Thyroid gland (tissue), 4 donors: Measurements from ENCODE around the gene BRAP. TPM values are rescaled to one million over a fixed set of nuclear protein-coding genes. Genes with fewer than 3 reads are reported as not detected.
"Not testable (repeated sequence)": the region's sequence is repeated elsewhere in the genome, so short reads cannot be mapped to it uniquely, and the experiment has no call there.

Experiments used
- DNase-seq, 2 donors: peaks; one replicate each; pipeline ENCODE4 v3.0.0-alpha.2; 2019
- H3K27ac ChIP-seq, 3 donors: fragments of 200-600 bp; sonication (generic); 1 replicate in 2 of 3; 2 replicates in 1 of 3; pipeline ENCODE4 v1.5.1; 2016 to 2019; ENCODE audit warnings: mild to moderate bottlenecking in 1 of 3, moderate library complexity in 1 of 3
- H3K27me3 ChIP-seq: fragments of 200-600 bp; sonication (generic); one replicate; pipeline ENCODE4 v1.5.1; 2019
- H3K36me3 ChIP-seq, 2 donors: fragments of 200-600 bp; sonication (generic); one replicate each; pipeline ENCODE4 v1.5.1; 2016 to 2019
- H3K4me1 ChIP-seq, 2 donors: fragments of 200-600 bp; sonication (generic); one replicate each; pipeline ENCODE4 v1.5.1; 2017 to 2019
- H3K4me3 ChIP-seq, 3 donors: fragments of 200-600 bp; sonication (generic); replicated peaks in 1 of 3; 1 replicate in 2 of 3; 2 replicates in 1 of 3; pipeline ENCODE4 v1.5.1; 2016; ENCODE audit warnings: mild to moderate bottlenecking in 1 of 3
- H3K9me3 ChIP-seq: fragments of 200-600 bp; sonication (generic); one replicate; pipeline ENCODE4 v1.5.1; 2017
- CTCF ChIP-seq, 6 experiments: fragments of 200-600 bp in 3 of 6; fragments of 450-650 bp in 3 of 6; sonication (generic) in 3 of 6; IDR thresholded peaks; one replicate each; pipeline ENCODE4 v1.5.1; 2016 to 2019; ENCODE audit warnings: antibody characterized with exemption in 6 of 6, mild to moderate bottlenecking in 2 of 6, inconsistent platforms in 1 of 6, moderate library complexity in 1 of 6
- POLR2A ChIP-seq, 2 donors: fragments of 450-650 bp; IDR thresholded peaks; one replicate each; pipeline ENCODE4 v1.6.1; 2017; ENCODE audit warnings: antibody characterized with exemption in 2 of 2, mild to moderate bottlenecking in 2 of 2, moderate library complexity in 1 of 2
- WGBS, 2 donors: methylation state at CpG; one replicate each; pipeline ENCODE4 v1.1.5; 2017; 5-methylcytosine and 5-hydroxymethylcytosine counted together
- intact Hi-C: fragments of 100-400 bp; cut with DNase I; formaldehyde crosslinking; loops from one replicate; pipeline ENCODE4 v1.15.1; 2023
- total RNA-seq, 4 donors: library from RNA; depleted of rRNA; stranded (reverse); fragments of >200 nt; gene quantifications; one replicate each; pipeline ENCODE4 v1.2.3, GENCODE V29; 2016

The BRAP gene
- total RNA-seq, 4 donors from 2014 or later = 18.4 to 23.5 (median 21.9) TPM

- Histone ChIP-seq H3K4me3 (peak overlapping the region; percentile 43 to 93 (median 92)), H3K36me3 (peaks cover 4 to 11% of the 10 kb centered on the region in 2 donors), H3K4me1 (peaks cover 20 to 21% of the 10 kb centered on the region in 2 donors), H3K27ac (peak overlapping the region in 2 of 3 donors; percentile 76 to 79), H3K27me3 (no peaks in the 10 kb centered on the region), H3K9me3 (no peaks in the 10 kb centered on the region)
- 15 to 22% methylated on average over 15 of the region's 15 CpGs for WGBS, 2 donors
- DNase-seq = no peak
- intact Hi-C loops = loop anchor here (10.0 kb wide), 1 partner anchor 128 kb away; no protein-coding TSS in a partner anchor
- no peak for TF ChIP-seq CTCF (IDR thresholded peaks at IDR 0.05)
These were observed 884 bp upstream of the BRAP start for GRCh38 chr12:111686574-111687105.

- Histone ChIP-seq H3K27me3 (no peaks in the 10 kb centered on the region), H3K27ac (peak overlapping the region; percentile 16 to 79 (median 76)), H3K4me1 (peaks cover 20 to 21% of the 10 kb centered on the region in 2 donors), H3K4me3 (peak overlapping the region; percentile 43 to 93 (median 92)), H3K9me3 (no peaks in the 10 kb centered on the region), H3K36me3 (peaks cover 15 to 23% of the 10 kb centered on the region in 2 donors)
- no peak for DNase-seq
- intact Hi-C loops = loop anchor here (10.0 kb wide), 1 partner anchor 129 kb away; no protein-coding TSS in a partner anchor
- WGBS, 2 donors = 0% methylated on average over 18 to 20 of the region's 36 CpGs
- no peak for TF ChIP-seq CTCF (IDR thresholded peaks at IDR 0.05)
- TF ChIP-seq POLR2A (IDR thresholded peaks at IDR 0.05) = no peak
These were observed 390 bp downstream of the BRAP start for GRCh38 chr12:111685322-111685810.

GRCh38 chr12:111684485-111685198 lies 1.1 kb downstream of the BRAP start:
- Histone ChIP-seq H3K36me3 (peaks cover 16 to 30% of the 10 kb centered on the region in 2 donors), H3K4me3 (peak overlapping the region in 2 of 3 donors; percentile 92 to 93), H3K27ac (peak overlapping the region in 1 of 3 donors; percentile 79), H3K4me1 (peaks cover 20 to 21% of the 10 kb centered on the region in 2 donors)
- not testable (repeated sequence) for DNase-seq, H3K9me3 ChIP-seq, H3K27me3 ChIP-seq
- intact Hi-C loops = loop anchor here (10.0 kb wide), 1 partner anchor 130 kb away; no protein-coding TSS in a partner anchor
- 79 to 84% methylated on average over 12 to 13 of the region's 13 CpGs for WGBS, 2 donors

GRCh38 chr12:111677186-111677585 lies 8.6 kb downstream of the BRAP start:
- intact Hi-C loops = no loop called here
- TF ChIP-seq POLR2A (IDR thresholded peaks at IDR 0.05) (no peak), CTCF (IDR thresholded peaks at IDR 0.05) (no peak)
- no peak for DNase-seq
- WGBS, 2 donors = 92 to 94% methylated on average over 5 of the region's 5 CpGs
- no peaks in the 10 kb centered on the region for H3K27me3 ChIP-seq
- H3K27ac ChIP-seq = no peak overlapping the region
- H3K36me3 ChIP-seq = peaks cover 60 to 73% of the 10 kb centered on the region in 2 donors
- no peak overlapping the region for H3K4me3 ChIP-seq
- H3K9me3 ChIP-seq = no peaks in the 10 kb centered on the region
- H3K4me1 ChIP-seq = no peaks in the 10 kb centered on the region

GRCh38 chr12:111673503-111673902 lies 12.3 kb downstream of the BRAP start:
- intact Hi-C loops = no loop called here
- TF ChIP-seq POLR2A (IDR thresholded peaks at IDR 0.05) (no peak), CTCF (IDR thresholded peaks at IDR 0.05) (peak in 2 of 6 experiments; percentile 15 to 36)
- Histone ChIP-seq H3K36me3 (peaks cover 55 to 59% of the 10 kb centered on the region in 2 donors), H3K9me3 (no peaks in the 10 kb centered on the region), H3K4me1 (no peaks in the 10 kb centered on the region), H3K27me3 (no peaks in the 10 kb centered on the region), H3K4me3 (no peak overlapping the region), H3K27ac (no peak overlapping the region)
- DNase-seq = no peak
- WGBS, 2 donors = 86% methylated on average over 3 of the region's 3 CpGs
